ENCODE measurements around the gene PROCR.
"Not testable (repeated sequence)": the region's sequence is repeated elsewhere in the genome, so short reads cannot be mapped to it uniquely, and the experiment has no call there.

Gene PROCR

GRCh38 chr20:35200267-35200666 is 28.4 kb downstream of the PROCR start:
- H3K4me3 ChIP-seq (ENCODE audit: low read depth in 1 of 2, low read length in 2 of 2) = no peak overlapping the region
- H3K4me1 ChIP-seq (ENCODE audit: control insufficient read depth in 1 of 2, insufficient read depth in 2 of 2, low read length in 2 of 2) = no peaks in the 10 kb centered on the region
- H3K27ac ChIP-seq (ENCODE audit: low read length) = no peak overlapping the region
- no peaks in the 10 kb centered on the region for H3K27me3 ChIP-seq (ENCODE audit: low read depth, low read length)
- H3K9me3 ChIP-seq (ENCODE audit: control insufficient read depth in 1 of 2, low read length in 2 of 2) = peaks cover 0 to 15% of the 10 kb centered on the region in 2 donors
- H3K36me3 ChIP-seq (ENCODE audit: control insufficient read depth in 1 of 2, insufficient read depth in 2 of 2, low read length in 2 of 2) = peaks cover 0 to 6% of the 10 kb centered on the region in 2 donors

GRCh38 chr20:35201467-35201866 is 29.6 kb downstream of the PROCR start:
- not testable (repeated sequence) for H3K36me3 ChIP-seq (ENCODE audit: control insufficient read depth in 1 of 2, insufficient read depth in 2 of 2, low read length in 2 of 2); H3K27me3 ChIP-seq (ENCODE audit: low read depth, low read length); H3K4me3 ChIP-seq (ENCODE audit: low read depth in 1 of 2, low read length in 2 of 2); H3K27ac ChIP-seq (ENCODE audit: low read length); H3K4me1 ChIP-seq (ENCODE audit: control insufficient read depth in 1 of 2, insufficient read depth in 2 of 2, low read length in 2 of 2)
- H3K9me3 ChIP-seq (ENCODE audit: control insufficient read depth in 1 of 2, low read length in 2 of 2) = peaks cover 0 to 12% of the 10 kb centered on the region in 2 donors

GRCh38 chr20:35206802-35207201 is 34.9 kb downstream of the PROCR start:
- H3K4me1 ChIP-seq (ENCODE audit: control insufficient read depth in 1 of 2, insufficient read depth in 2 of 2, low read length in 2 of 2) = no peaks in the 10 kb centered on the region
- no peaks in the 10 kb centered on the region for H3K9me3 ChIP-seq (ENCODE audit: control insufficient read depth in 1 of 2, low read length in 2 of 2)
- no peak overlapping the region for H3K27ac ChIP-seq (ENCODE audit: low read length)
- H3K36me3 ChIP-seq (ENCODE audit: control insufficient read depth in 1 of 2, insufficient read depth in 2 of 2, low read length in 2 of 2) = peaks cover 0 to 4% of the 10 kb centered on the region in 2 donors
- no peak overlapping the region for H3K4me3 ChIP-seq (ENCODE audit: low read depth in 1 of 2, low read length in 2 of 2)
- no peaks in the 10 kb centered on the region for H3K27me3 ChIP-seq (ENCODE audit: low read depth, low read length)

GRCh38 chr20:35207950-35208611 is 36.2 kb downstream of the PROCR start:
- Histone ChIP-seq H3K27me3 (ENCODE audit: low read depth, low read length) (no peaks in the 10 kb centered on the region), H3K27ac (ENCODE audit: low read length) (peak overlapping the region; percentile 66), H3K4me3 (ENCODE audit: low read depth in 1 of 2, low read length in 2 of 2) (peak overlapping the region; percentile 30 to 43), H3K36me3 (ENCODE audit: control insufficient read depth in 1 of 2, insufficient read depth in 2 of 2, low read length in 2 of 2) (peaks cover 0 to 7% of the 10 kb centered on the region in 2 donors), H3K4me1 (ENCODE audit: control insufficient read depth in 1 of 2, insufficient read depth in 2 of 2, low read length in 2 of 2) (no peaks in the 10 kb centered on the region), H3K9me3 (ENCODE audit: control insufficient read depth in 1 of 2, low read length in 2 of 2) (no peaks in the 10 kb centered on the region)

GRCh38 chr20:35215066-35215956 is 43.4 kb downstream of the PROCR start:
- no peak overlapping the region for H3K27ac ChIP-seq (ENCODE audit: low read length)
- peaks cover 4 to 8% of the 10 kb centered on the region in 2 donors for H3K36me3 ChIP-seq (ENCODE audit: control insufficient read depth in 1 of 2, insufficient read depth in 2 of 2, low read length in 2 of 2)
- H3K27me3 ChIP-seq (ENCODE audit: low read depth, low read length) = no peaks in the 10 kb centered on the region
- no peaks in the 10 kb centered on the region for H3K9me3 ChIP-seq (ENCODE audit: control insufficient read depth in 1 of 2, low read length in 2 of 2)
- H3K4me3 ChIP-seq (ENCODE audit: low read depth in 1 of 2, low read length in 2 of 2) = no peak overlapping the region
- no peaks in the 10 kb centered on the region for H3K4me1 ChIP-seq (ENCODE audit: control insufficient read depth in 1 of 2, insufficient read depth in 2 of 2, low read length in 2 of 2)

- H3K9me3 ChIP-seq (ENCODE audit: control insufficient read depth in 1 of 2, low read length in 2 of 2) = no peaks in the 10 kb centered on the region
- H3K4me1 ChIP-seq (ENCODE audit: control insufficient read depth in 1 of 2, insufficient read depth in 2 of 2, low read length in 2 of 2) = no peaks in the 10 kb centered on the region
- H3K36me3 ChIP-seq (ENCODE audit: control insufficient read depth in 1 of 2, insufficient read depth in 2 of 2, low read length in 2 of 2) = peaks cover 4 to 8% of the 10 kb centered on the region in 2 donors
- no peak overlapping the region for H3K4me3 ChIP-seq (ENCODE audit: low read depth in 1 of 2, low read length in 2 of 2)
- H3K27me3 ChIP-seq (ENCODE audit: low read depth, low read length) = no peaks in the 10 kb centered on the region
- H3K27ac ChIP-seq (ENCODE audit: low read length) = no peak overlapping the region
Observed at GRCh38 chr20:35216541-35216940, 44.7 kb downstream of the PROCR start.

GRCh38 chr20:35223941-35224340 is 52.1 kb downstream of the PROCR start:
- no peak overlapping the region for H3K27ac ChIP-seq (ENCODE audit: low read length)
- H3K27me3 ChIP-seq (ENCODE audit: low read depth, low read length) = peaks cover 5% of the 10 kb centered on the region
- peaks cover 0 to 6% of the 10 kb centered on the region in 2 donors for H3K4me1 ChIP-seq (ENCODE audit: control insufficient read depth in 1 of 2, insufficient read depth in 2 of 2, low read length in 2 of 2)
- H3K9me3 ChIP-seq (ENCODE audit: control insufficient read depth in 1 of 2, low read length in 2 of 2) = no peaks in the 10 kb centered on the region
- H3K36me3 ChIP-seq (ENCODE audit: control insufficient read depth in 1 of 2, insufficient read depth in 2 of 2, low read length in 2 of 2) = no peaks in the 10 kb centered on the region
- H3K4me3 ChIP-seq (ENCODE audit: low read depth in 1 of 2, low read length in 2 of 2) = no peak overlapping the region

GRCh38 chr20:35224536-35224935 is 52.7 kb downstream of the PROCR start:
- Histone ChIP-seq H3K27me3 (ENCODE audit: low read depth, low read length) (peaks cover 5% of the 10 kb centered on the region), H3K27ac (ENCODE audit: low read length) (no peak overlapping the region), H3K9me3 (ENCODE audit: control insufficient read depth in 1 of 2, low read length in 2 of 2) (no peaks in the 10 kb centered on the region), H3K36me3 (ENCODE audit: control insufficient read depth in 1 of 2, insufficient read depth in 2 of 2, low read length in 2 of 2) (no peaks in the 10 kb centered on the region), H3K4me1 (ENCODE audit: control insufficient read depth in 1 of 2, insufficient read depth in 2 of 2, low read length in 2 of 2) (peaks cover 0 to 6% of the 10 kb centered on the region in 2 donors), H3K4me3 (ENCODE audit: low read depth in 1 of 2, low read length in 2 of 2) (no peak overlapping the region)

- H3K27ac ChIP-seq (ENCODE audit: low read length) = no peak overlapping the region
- no peaks in the 10 kb centered on the region for H3K9me3 ChIP-seq (ENCODE audit: control insufficient read depth in 1 of 2, low read length in 2 of 2)
- no peak overlapping the region for H3K4me3 ChIP-seq (ENCODE audit: low read depth in 1 of 2, low read length in 2 of 2)
- peaks cover 0 to 6% of the 10 kb centered on the region in 2 donors for H3K4me1 ChIP-seq (ENCODE audit: control insufficient read depth in 1 of 2, insufficient read depth in 2 of 2, low read length in 2 of 2)
- peaks cover 5% of the 10 kb centered on the region for H3K27me3 ChIP-seq (ENCODE audit: low read depth, low read length)
- H3K36me3 ChIP-seq (ENCODE audit: control insufficient read depth in 1 of 2, insufficient read depth in 2 of 2, low read length in 2 of 2) = peaks cover 0 to under 1% of the 10 kb centered on the region in 2 donors
Observed at GRCh38 chr20:35225319-35226125, 53.6 kb downstream of the PROCR start.

- peaks cover 5% of the 10 kb centered on the region for H3K27me3 ChIP-seq (ENCODE audit: low read depth, low read length)
- H3K36me3 ChIP-seq (ENCODE audit: control insufficient read depth in 1 of 2, insufficient read depth in 2 of 2, low read length in 2 of 2) = peaks cover 0 to 3% of the 10 kb centered on the region in 2 donors
- no peaks in the 10 kb centered on the region for H3K9me3 ChIP-seq (ENCODE audit: control insufficient read depth in 1 of 2, low read length in 2 of 2)
- H3K4me1 ChIP-seq (ENCODE audit: control insufficient read depth in 1 of 2, insufficient read depth in 2 of 2, low read length in 2 of 2) = peaks cover 0 to 6% of the 10 kb centered on the region in 2 donors
- H3K4me3 ChIP-seq (ENCODE audit: low read depth in 1 of 2, low read length in 2 of 2) = peak within 1 kb of the TSS in 1 of 2 donors; percentile 47
- no peak within 1 kb of the TSS for H3K27ac ChIP-seq (ENCODE audit: low read length)
Observed at GRCh38 chr20:35226126-35226883, 54.4 kb downstream of the PROCR start, which contains the start of gene MMP24. Gene MMP24 (plus strand): TSS chr20:35226690. CDS start chr20:35226739, 49 bp downstream.

All from muscle layer of duodenum (tissue), 2 donors.